H1 (cell line): ENCODE measurements around the gene SH2D4B.

Source experiments
- CBX5 ChIP-seq: fragments of 300-800, 300-1000 bp; sonication (generic); IDR thresholded peaks from 2 replicates; pipeline ENCODE4 v1.7.1; 2016; ENCODE audit warnings: antibody characterized with exemption, low read length, low read depth
- CREB1 ChIP-seq: IDR thresholded peaks from 2 replicates; pipeline ENCODE4 v1.6.1; 2012; ENCODE audit warnings: inconsistent platforms
- CTCF ChIP-seq, 3 experiments: IDR thresholded peaks; 1 replicate in 2 of 3; 2 replicates in 1 of 3; pipeline versions ENCODE4 v1.5.1 to v1.6.1; 2011; ENCODE audit warnings: low read length in 3 of 3, mild to moderate bottlenecking in 3 of 3, inconsistent platforms in 2 of 3, low read depth in 1 of 3, moderate library complexity in 1 of 3; ENCODE audit not compliant: insufficient read depth in 1 of 3; ENCODE audit errors: control extremely low read depth in 1 of 3
- HDAC2 ChIP-seq, 2 experiments: fragments of 300-600 bp in 1 of 2; sonication (generic) in 1 of 2; IDR thresholded peaks; 2 replicates each; pipeline ENCODE4 v1.6.1; 2011 to 2012; ENCODE audit warnings: low read depth in 2 of 2, low read length in 2 of 2, mild to moderate bottlenecking in 2 of 2, moderate library complexity in 2 of 2, borderline replicate concordance in 1 of 2, inconsistent platforms in 1 of 2
- JUN ChIP-seq: IDR thresholded peaks from 2 replicates; pipeline ENCODE4 v1.6.1; 2011; ENCODE audit warnings: low read depth, mild to moderate bottlenecking, improper control_type of control experiment, low read length
- JUND ChIP-seq: IDR thresholded peaks from 2 replicates; pipeline ENCODE4 v1.6.1; 2011; ENCODE audit warnings: mild to moderate bottlenecking, improper control_type of control experiment, low read length
- POLR2A ChIP-seq, 2 experiments: IDR thresholded peaks; 1 replicate in 1 of 2; 2 replicates in 1 of 2; pipeline ENCODE4 v1.6.1; 2011; ENCODE audit warnings: low read depth in 2 of 2, low read length in 2 of 2, mild to moderate bottlenecking in 2 of 2; ENCODE audit errors: control extremely low read depth in 1 of 2
- POU5F1 ChIP-seq: IDR thresholded peaks from 2 replicates; pipeline ENCODE4 v1.6.1; 2011; ENCODE audit warnings: low read depth, mild to moderate bottlenecking, low read length, moderate library complexity
- RAD21 ChIP-seq, 2 experiments: IDR thresholded peaks in 1 of 2; conservative IDR thresholded peaks in 1 of 2; 2 replicates each; pipeline ENCODE4 v1.6.1; 2011; ENCODE audit warnings: low read depth in 2 of 2, low read length in 2 of 2, improper control_type of control experiment in 1 of 2, inconsistent platforms in 1 of 2, mild to moderate bottlenecking in 1 of 2, moderate library complexity in 1 of 2
- TAF1 ChIP-seq: IDR thresholded peaks from 2 replicates; pipeline ENCODE4 v1.6.1; 2011; ENCODE audit warnings: mild to moderate bottlenecking, low read depth, low read length

GRCh38 chr10:80671847-80672246 is 134.1 kb downstream of the SH2D4B start:
- no peak for TF ChIP-seq CTCF (IDR thresholded peaks at IDR 0.05; ENCODE audit: control extremely low read depth in 1 of 3, insufficient read depth in 1 of 3, low read depth in 1 of 3, low read length in 3 of 3)
- no peak for TF ChIP-seq HDAC2 (IDR thresholded peaks at IDR 0.05; ENCODE audit: borderline replicate concordance in 1 of 2, low read depth in 2 of 2, low read length in 2 of 2)
- TF ChIP-seq RAD21 (IDR thresholded peaks at IDR 0.05 in 1 of 2, conservative IDR thresholded peaks at IDR 0.05 in 1 of 2; ENCODE audit: low read depth in 2 of 2, low read length in 2 of 2) = no peak
- no peak for TF ChIP-seq POLR2A (IDR thresholded peaks at IDR 0.05; ENCODE audit: control extremely low read depth in 1 of 2, low read depth in 2 of 2, low read length in 2 of 2)
- no peak for TF ChIP-seq CBX5
- TF ChIP-seq TAF1 = no peak
- no peak for TF ChIP-seq CREB1
- TF ChIP-seq JUN = no peak
- TF ChIP-seq POU5F1 = no peak
- TF ChIP-seq JUND = no peak
